K562 (cell line): ENCODE results near the gene KLK1. TPM values are rescaled to one million over a fixed set of nuclear protein-coding genes. Genes with fewer than 3 reads are reported as not detected.

Experiments
- CBX5 ChIP-seq: IDR thresholded peaks from 2 replicates; pipeline ENCODE4 v1.6.1; 2014; ENCODE audit warnings: low read depth, borderline replicate concordance
- CEBPG ChIP-seq, 3 experiments: fragments of 200-800 bp in 1 of 3; sonication (Bioruptor generic) in 1 of 3; sonication (generic) in 1 of 3; formaldehyde crosslinking in 1 of 3; IDR thresholded peaks in 2 of 3; conservative IDR thresholded peaks in 1 of 3; 2 replicates each; pipeline versions ENCODE4 v1.6.1 to v1.8.0; 2016 to 2022; ENCODE audit warnings: missing compliant biosample characterization in 2 of 3, missing genetic modification characterization in 2 of 3, mild to moderate bottlenecking in 1 of 3, missing genetic modification reagents in 1 of 3
- CSDE1 ChIP-seq, 2 experiments: fragments of 450-650 bp; IDR thresholded peaks; 2 replicates each; pipeline ENCODE4 v1.6.1; 2016; ENCODE audit warnings: mild to moderate bottlenecking in 1 of 2
- FOXK1 ChIP-seq: sonication (generic); formaldehyde crosslinking; IDR thresholded peaks from 2 replicates; pipeline ENCODE4 v1.8.0; 2022; ENCODE audit warnings: missing genetic modification reagents, mild to moderate bottlenecking, borderline replicate concordance
- HDAC1 ChIP-seq, 2 experiments: fragments of 450-650 bp; IDR thresholded peaks; 2 replicates each; pipeline ENCODE4 v1.6.1; 2016 to 2017; ENCODE audit warnings: inconsistent platforms in 1 of 2, mild to moderate bottlenecking in 1 of 2, moderate library complexity in 1 of 2
- HNRNPL ChIP-seq: fragments of 200-400 bp; formaldehyde crosslinking; IDR thresholded peaks from 2 replicates; pipeline ENCODE4 v1.6.1; 2017; ENCODE audit warnings: low read depth, mild to moderate bottlenecking, low read length
- KHSRP ChIP-seq: fragments of 450-650 bp; IDR thresholded peaks from 2 replicates; pipeline ENCODE4 v1.6.1; 2017
- NRF1 ChIP-seq, 2 experiments: fragments of 450-650 bp; IDR thresholded peaks in 1 of 2; conservative IDR thresholded peaks in 1 of 2; 2 replicates each; pipeline ENCODE4 v1.6.1; 2014; ENCODE audit warnings: mild to moderate bottlenecking in 2 of 2
- POLR2B ChIP-seq: fragments of 450-650 bp; IDR thresholded peaks from 2 replicates; pipeline ENCODE4 v1.6.1; 2018; ENCODE audit warnings: low read depth; ENCODE audit not compliant: partially characterized antibody
- RUNX1 ChIP-seq: sonication (generic); IDR thresholded peaks from 2 replicates; pipeline ENCODE4 v1.6.1; 2016; ENCODE audit warnings: antibody characterized with exemption, low read depth
- ZNF311 ChIP-seq: fragments of 250-450 bp; sonication (Bioruptor Pico); IDR thresholded peaks from 2 replicates; pipeline ENCODE4 v1.4.0; 2020; ENCODE audit warnings: mild to moderate bottlenecking, moderate library complexity
- ZNF324 ChIP-seq: fragments of 250-450 bp; sonication (Bioruptor Pico); IDR thresholded peaks from 2 replicates; pipeline ENCODE4 v1.4.0; 2020; ENCODE audit warnings: mild to moderate bottlenecking
- ZNF384 ChIP-seq: IDR thresholded peaks from 2 replicates; pipeline ENCODE4 v1.6.1; 2012; ENCODE audit warnings: low read depth, low read length, improper control_type of control experiment
- polyA plus RNA-seq, 8 experiments: library from polyadenylated mRNA; depleted of rRNA in 4 of 8; stranded (reverse) in 5 of 8; unstranded in 3 of 8; fragments of >200 nt; fragmentation: Nextera tagmentation in 2 of 8; fragmentation: Illumina TruSeq in 1 of 8; extraction: Ambion mirVana in 2 of 8; extraction: Trizol in 1 of 8; gene quantifications; 2 replicates each; pipeline versions ENCODE4 v1.2.1 to v1.2.3, GENCODE V29; 2011 to 2014; ENCODE audit warnings: inconsistent platforms in 1 of 8, missing spikeins in 1 of 8
- total RNA-seq, 7 experiments: library from RNA; depleted of rRNA in 6 of 7; stranded (reverse); fragments of >200 nt in 6 of 7; fragmentation: Illumina TruSeq in 2 of 7; extraction: Trizol in 2 of 7; gene quantifications; 2 replicates each; pipeline versions ENCODE4 v1.2.1 to v1.2.3, GENCODE V29; 2011 to 2021; ENCODE audit warnings: low replicate concordance in 1 of 7
- TF ChIP-seq, protein P1 (sequence below): fragments of 250-450 bp; sonication (Bioruptor Pico); IDR thresholded peaks from 2 replicates; pipeline ENCODE4 v1.8.0; 2021; ENCODE audit warnings: borderline replicate concordance, mild to moderate bottlenecking, moderate library complexity; ENCODE audit not compliant: poor library complexity, severe bottlenecking
- TF ChIP-seq, protein P2 (sequence below), 2 experiments: fragments of 200-800 bp in 1 of 2; sonication (Bioruptor generic) in 1 of 2; sonication (generic) in 1 of 2; formaldehyde crosslinking in 1 of 2; IDR thresholded peaks in 1 of 2; conservative IDR thresholded peaks in 1 of 2; 2 replicates each; pipeline versions ENCODE4 v1.5.0 to v1.6.1; 2016 to 2020; ENCODE audit warnings: missing compliant biosample characterization in 1 of 2, missing genetic modification characterization in 1 of 2, missing genetic modification reagents in 1 of 2
- TF ChIP-seq, protein P3 (sequence below): fragments of 250-450 bp; sonication (Bioruptor Pico); IDR thresholded peaks from 2 replicates; pipeline ENCODE4 v1.5.0; 2021; ENCODE audit warnings: mild to moderate bottlenecking, moderate library complexity
- TF ChIP-seq, protein P4 (sequence below): fragments of 450-650 bp; IDR thresholded peaks from 2 replicates; pipeline ENCODE4 v1.6.1; 2018; ENCODE audit not compliant: partially characterized antibody
- TF ChIP-seq, protein P5 (sequence below): sonication (generic); formaldehyde crosslinking; IDR thresholded peaks from 2 replicates; pipeline ENCODE4 v1.8.0; 2022; ENCODE audit warnings: mild to moderate bottlenecking, missing genetic modification reagents

The KLK1 gene
- total and polyA plus RNA-seq, 9 of the 15 experiments (the other 6 are each of a cell fraction or from before 2014, with no cell fraction given): 0.87 to 15.4 (median 9.1) TPM

DNA sequence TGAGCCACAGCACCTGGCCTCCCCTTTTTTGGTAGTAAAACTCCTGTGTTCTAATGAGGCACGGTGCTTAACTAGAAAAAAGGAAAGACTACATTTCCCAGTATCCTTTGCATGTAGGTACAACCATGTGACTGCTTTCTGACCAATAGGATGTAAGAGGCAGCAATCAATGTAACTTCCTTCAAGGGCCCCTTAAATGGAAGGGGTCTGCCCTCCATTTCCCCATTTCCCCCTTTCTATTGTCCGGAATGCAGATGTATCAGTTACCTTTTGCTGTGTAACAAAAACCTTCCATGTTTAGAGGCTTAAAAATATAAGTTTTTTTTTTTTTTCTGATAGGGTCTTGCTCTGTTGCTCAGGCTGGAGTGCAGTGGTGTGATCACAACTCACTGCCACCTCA lies 51.1 kb downstream of the KLK1 start (continued):
- TF ChIP-seq, protein P1, sequence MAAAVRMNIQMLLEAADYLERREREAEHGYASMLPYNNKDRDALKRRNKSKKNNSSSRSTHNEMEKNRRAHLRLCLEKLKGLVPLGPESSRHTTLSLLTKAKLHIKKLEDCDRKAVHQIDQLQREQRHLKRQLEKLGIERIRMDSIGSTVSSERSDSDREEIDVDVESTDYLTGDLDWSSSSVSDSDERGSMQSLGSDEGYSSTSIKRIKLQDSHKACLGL (CRISPR knock-in tag): no peak
- TF ChIP-seq CBX5 (no peak), ZNF324 (CRISPR knock-in tag) (no peak), NRF1 (conservative IDR thresholded peaks at IDR 0.05 in 1 of 2, IDR thresholded peaks at IDR 0.05 in 1 of 2) (no peak), FOXK1 (CRISPR knock-in tag) (no peak), CSDE1 (IDR thresholded peaks at IDR 0.05) (no peak), ZNF384 (peak; percentile 33; the same call in 1 of the 2 replicates), ZNF311 (CRISPR knock-in tag) (no peak), POLR2B (no peak), HNRNPL (no peak), KHSRP (no peak), CEBPG (CRISPR knock-in tag; IDR thresholded peaks at IDR 0.05) (no peak), CEBPG (tag; conservative IDR thresholded peaks at IDR 0.05 in 1 of 2, IDR thresholded peaks at IDR 0.05 in 1 of 2) (no peak), HDAC1 (IDR thresholded peaks at IDR 0.05) (no peak), RUNX1 (no peak)
- TF ChIP-seq, protein P2, sequence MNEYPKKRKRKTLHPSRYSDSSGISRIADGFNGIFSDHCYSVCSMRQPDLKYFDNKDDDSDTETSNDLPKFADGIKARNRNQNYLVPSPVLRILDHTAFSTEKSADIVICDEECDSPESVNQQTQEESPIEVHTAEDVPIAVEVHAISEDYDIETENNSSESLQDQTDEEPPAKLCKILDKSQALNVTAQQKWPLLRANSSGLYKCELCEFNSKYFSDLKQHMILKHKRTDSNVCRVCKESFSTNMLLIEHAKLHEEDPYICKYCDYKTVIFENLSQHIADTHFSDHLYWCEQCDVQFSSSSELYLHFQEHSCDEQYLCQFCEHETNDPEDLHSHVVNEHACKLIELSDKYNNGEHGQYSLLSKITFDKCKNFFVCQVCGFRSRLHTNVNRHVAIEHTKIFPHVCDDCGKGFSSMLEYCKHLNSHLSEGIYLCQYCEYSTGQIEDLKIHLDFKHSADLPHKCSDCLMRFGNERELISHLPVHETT (CRISPR knock-in tag; conservative IDR thresholded peaks at IDR 0.05 in 1 of 2, IDR thresholded peaks at IDR 0.05 in 1 of 2): no peak
- TF ChIP-seq, protein P3, sequence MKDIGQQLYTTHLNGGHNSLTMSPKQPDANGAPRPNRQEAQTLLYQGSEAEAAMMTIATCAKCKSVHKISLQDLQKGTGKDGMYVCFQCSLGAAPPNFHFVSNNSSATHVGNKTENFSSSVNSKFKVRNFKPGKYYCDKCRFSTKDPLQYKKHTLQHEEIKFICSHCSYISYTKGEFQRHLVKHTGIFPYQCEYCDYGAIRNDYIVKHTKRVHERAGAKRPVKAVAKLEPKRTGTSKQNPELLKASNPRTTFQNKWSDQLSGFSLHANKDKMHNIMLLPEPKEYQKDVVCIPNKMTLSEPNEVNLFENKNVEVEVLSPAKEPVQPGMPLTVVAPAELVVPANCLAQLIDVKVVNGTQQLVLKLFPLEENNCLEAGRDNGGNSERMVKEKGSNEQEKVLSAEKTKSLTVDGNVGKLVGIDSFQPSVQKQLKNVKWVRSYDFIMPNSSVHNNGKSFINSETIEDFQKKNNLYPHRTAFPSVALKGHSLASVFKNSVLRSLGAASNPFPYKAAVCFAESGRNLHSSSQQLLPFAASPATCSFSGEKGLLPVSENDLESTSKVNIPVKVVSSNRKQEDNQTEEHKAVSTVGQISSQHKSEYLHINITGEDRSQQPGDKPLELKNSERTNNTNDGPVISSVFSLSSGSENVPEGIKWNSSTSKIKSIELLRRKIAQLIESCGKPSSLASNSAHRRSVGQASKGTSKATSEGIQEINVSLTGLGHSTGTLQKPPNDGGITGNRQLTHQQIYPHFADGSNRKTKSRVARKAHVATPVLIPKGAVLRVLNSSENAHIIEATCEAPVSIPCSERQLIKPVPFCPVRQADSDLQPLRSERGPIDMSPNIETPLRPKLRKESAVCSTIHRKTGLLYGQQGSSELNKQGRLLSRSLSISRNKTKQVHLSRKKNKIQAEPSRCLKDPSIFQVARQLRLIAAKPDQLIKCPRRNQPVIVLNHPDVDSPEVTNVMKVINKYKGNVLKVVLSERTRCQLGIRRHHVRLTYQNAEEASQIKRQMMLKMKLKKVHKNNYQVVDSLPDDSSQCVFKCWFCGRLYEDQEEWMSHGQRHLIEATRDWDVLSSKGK (CRISPR knock-in tag): no peak
- TF ChIP-seq, protein P4, sequence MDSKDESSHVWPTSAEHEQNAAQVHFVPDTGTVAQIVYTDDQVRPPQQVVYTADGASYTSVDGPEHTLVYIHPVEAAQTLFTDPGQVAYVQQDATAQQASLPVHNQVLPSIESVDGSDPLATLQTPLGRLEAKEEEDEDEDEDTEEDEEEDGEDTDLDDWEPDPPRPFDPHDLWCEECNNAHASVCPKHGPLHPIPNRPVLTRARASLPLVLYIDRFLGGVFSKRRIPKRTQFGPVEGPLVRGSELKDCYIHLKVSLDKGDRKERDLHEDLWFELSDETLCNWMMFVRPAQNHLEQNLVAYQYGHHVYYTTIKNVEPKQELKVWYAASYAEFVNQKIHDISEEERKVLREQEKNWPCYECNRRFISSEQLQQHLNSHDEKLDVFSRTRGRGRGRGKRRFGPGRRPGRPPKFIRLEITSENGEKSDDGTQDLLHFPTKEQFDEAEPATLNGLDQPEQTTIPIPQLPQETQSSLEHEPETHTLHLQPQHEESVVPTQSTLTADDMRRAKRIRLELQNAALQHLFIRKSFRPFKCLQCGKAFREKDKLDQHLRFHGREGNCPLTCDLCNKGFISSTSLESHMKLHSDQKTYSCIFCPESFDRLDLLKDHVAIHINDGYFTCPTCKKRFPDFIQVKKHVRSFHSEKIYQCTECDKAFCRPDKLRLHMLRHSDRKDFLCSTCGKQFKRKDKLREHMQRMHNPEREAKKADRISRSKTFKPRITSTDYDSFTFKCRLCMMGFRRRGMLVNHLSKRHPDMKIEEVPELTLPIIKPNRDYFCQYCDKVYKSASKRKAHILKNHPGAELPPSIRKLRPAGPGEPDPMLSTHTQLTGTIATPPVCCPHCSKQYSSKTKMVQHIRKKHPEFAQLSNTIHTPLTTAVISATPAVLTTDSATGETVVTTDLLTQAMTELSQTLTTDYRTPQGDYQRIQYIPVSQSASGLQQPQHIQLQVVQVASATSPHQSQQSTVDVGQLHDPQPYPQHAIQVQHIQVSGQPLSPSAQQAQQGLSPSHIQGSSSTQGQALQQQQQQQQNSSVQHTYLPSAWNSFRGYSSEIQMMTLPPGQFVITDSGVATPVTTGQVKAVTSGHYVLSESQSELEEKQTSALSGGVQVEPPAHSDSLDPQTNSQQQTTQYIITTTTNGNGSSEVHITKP: peak; percentile 15
- TF ChIP-seq, protein P5, sequence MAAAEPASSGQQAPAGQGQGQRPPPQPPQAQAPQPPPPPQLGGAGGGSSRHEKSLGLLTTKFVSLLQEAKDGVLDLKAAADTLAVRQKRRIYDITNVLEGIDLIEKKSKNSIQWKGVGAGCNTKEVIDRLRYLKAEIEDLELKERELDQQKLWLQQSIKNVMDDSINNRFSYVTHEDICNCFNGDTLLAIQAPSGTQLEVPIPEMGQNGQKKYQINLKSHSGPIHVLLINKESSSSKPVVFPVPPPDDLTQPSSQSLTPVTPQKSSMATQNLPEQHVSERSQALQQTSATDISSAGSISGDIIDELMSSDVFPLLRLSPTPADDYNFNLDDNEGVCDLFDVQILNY (CRISPR knock-in tag): no peak
